HepG2 (cell line): ENCODE results near the gene TMEM184B. TPM values are rescaled to one million over a fixed set of nuclear protein-coding genes. Genes with fewer than 3 reads are reported as not detected.

Source experiments
- CBX2 ChIP-seq, 2 experiments: fragments of 200-600 bp in 1 of 2; sonication (generic); formaldehyde crosslinking in 1 of 2; IDR thresholded peaks; 2 replicates each; pipeline versions ENCODE4 v1.7.0 to v1.8.1; 2018 to 2022; ENCODE audit warnings: low read depth in 2 of 2, low read length in 1 of 2, mild to moderate bottlenecking in 1 of 2, missing genetic modification reagents in 1 of 2
- DR1 ChIP-seq: sonication (generic); formaldehyde crosslinking; IDR thresholded peaks from 2 replicates; pipeline ENCODE4 v1.8.0; 2021; ENCODE audit warnings: mild to moderate bottlenecking, missing genetic modification reagents, inconsistent platforms
- ETV6 ChIP-seq: sonication (generic); formaldehyde crosslinking; conservative IDR thresholded peaks from 2 replicates; pipeline ENCODE4 v1.4.0; 2020; ENCODE audit warnings: missing genetic modification reagents
- KLF13 ChIP-seq: sonication (generic); formaldehyde crosslinking; IDR thresholded peaks from 2 replicates; pipeline ENCODE4 v1.4.0; 2020; ENCODE audit warnings: mild to moderate bottlenecking, missing genetic modification reagents
- PCBP1 ChIP-seq: fragments of 200-400 bp; formaldehyde crosslinking; IDR thresholded peaks from 2 replicates; pipeline ENCODE4 v1.6.1; 2017; ENCODE audit warnings: mild to moderate bottlenecking, low read depth, low read length, borderline replicate concordance
- POLR2A ChIP-seq, 2 experiments: IDR thresholded peaks; 2 replicates each; pipeline ENCODE4 v1.6.1; 2011; ENCODE audit warnings: low read depth in 2 of 2, low read length in 2 of 2, mild to moderate bottlenecking in 1 of 2, moderate library complexity in 1 of 2; ENCODE audit not compliant: insufficient read depth in 1 of 2
- RELA ChIP-seq: sonication (generic); formaldehyde crosslinking; IDR thresholded peaks from 2 replicates; pipeline ENCODE4 v1.4.0; 2020; ENCODE audit warnings: missing genetic modification reagents
- RFX3 ChIP-seq: IDR thresholded peaks from 2 replicates; pipeline ENCODE4 v1.6.1; 2016; ENCODE audit warnings: missing biosample characterization, missing genetic modification reagents
- SMAD3 ChIP-seq: sonication (generic); formaldehyde crosslinking; IDR thresholded peaks from 2 replicates; pipeline ENCODE4 v1.4.0; 2020; ENCODE audit warnings: missing genetic modification reagents
- SNAPC2 ChIP-seq: sonication (generic); formaldehyde crosslinking; IDR thresholded peaks from 2 replicates; pipeline ENCODE4 v1.8.1; 2022; ENCODE audit warnings: mild to moderate bottlenecking, missing genetic modification reagents
- STAG1 ChIP-seq: sonication (generic); formaldehyde crosslinking; IDR thresholded peaks from 2 replicates; pipeline ENCODE4 v1.4.0; 2020; ENCODE audit warnings: missing genetic modification reagents
- THAP11 ChIP-seq: IDR thresholded peaks from 2 replicates; pipeline ENCODE4 v1.6.1; 2016; ENCODE audit warnings: missing biosample characterization, missing genetic modification reagents
- TMF1 ChIP-seq: sonication (generic); formaldehyde crosslinking; IDR thresholded peaks from 2 replicates; pipeline ENCODE4 v1.8.1; 2022; ENCODE audit warnings: low read depth, missing genetic modification reagents
- ZBTB7B ChIP-seq: sonication (generic); formaldehyde crosslinking; IDR thresholded peaks from 2 replicates; pipeline ENCODE4 v1.4.0; 2020; ENCODE audit warnings: missing genetic modification reagents
- ZFAT ChIP-seq: sonication (generic); formaldehyde crosslinking; conservative IDR thresholded peaks from 2 replicates; pipeline ENCODE4 v1.8.1; 2023; ENCODE audit warnings: missing genetic modification reagents, inconsistent platforms
- ZFP91 ChIP-seq: sonication (generic); formaldehyde crosslinking; IDR thresholded peaks from 2 replicates; pipeline ENCODE4 v1.9.0; 2022; ENCODE audit warnings: missing genetic modification reagents, mild to moderate bottlenecking, borderline replicate concordance
- ZNF224 ChIP-seq: sonication (generic); formaldehyde crosslinking; IDR thresholded peaks from 2 replicates; pipeline ENCODE4 v1.5.0; 2020; ENCODE audit warnings: mild to moderate bottlenecking, missing genetic modification reagents
- ZNF343 ChIP-seq: sonication (generic); formaldehyde crosslinking; IDR thresholded peaks from 2 replicates; pipeline ENCODE4 v1.4.0; 2020; ENCODE audit warnings: mild to moderate bottlenecking, missing genetic modification reagents
- ZNF567 ChIP-seq: sonication (generic); formaldehyde crosslinking; IDR thresholded peaks from 2 replicates; pipeline ENCODE4 v1.8.1; 2023; ENCODE audit warnings: mild to moderate bottlenecking, missing genetic modification reagents, borderline replicate concordance
- ZNF670 ChIP-seq: sonication (generic); formaldehyde crosslinking; IDR thresholded peaks from 2 replicates; pipeline ENCODE4 v1.8.0; 2022; ENCODE audit warnings: mild to moderate bottlenecking, missing genetic modification reagents, borderline replicate concordance
- ZNF772 ChIP-seq: sonication (generic); formaldehyde crosslinking; IDR thresholded peaks from 2 replicates; pipeline ENCODE4 v1.5.0; 2020; ENCODE audit warnings: mild to moderate bottlenecking, missing genetic modification reagents
- polyA plus RNA-seq, 8 experiments: library from polyadenylated mRNA; depleted of rRNA in 3 of 8; stranded (reverse) in 7 of 8; unstranded in 1 of 8; fragments of >200 nt; fragmentation: Illumina TruSeq in 4 of 8; extraction: Trizol in 4 of 8; gene quantifications; 2 replicates each; pipeline versions ENCODE4 v1.2.1 to v1.2.3, GENCODE V29; 2011 to 2016; ENCODE audit warnings: low read depth in 4 of 8, missing spikeins in 1 of 8, mixed read lengths in 1 of 8; ENCODE audit not compliant: insufficient read depth in 1 of 8
- total RNA-seq, 5 experiments: library from RNA; depleted of rRNA; stranded (reverse); fragments of >200 nt; fragmentation: Illumina TruSeq; extraction: Trizol; gene quantifications; 2 replicates each; pipeline ENCODE4 v1.2.3, GENCODE V29; 2016; ENCODE audit warnings: low read depth in 1 of 5
- TF ChIP-seq, protein P1 (sequence below): sonication (generic); formaldehyde crosslinking; IDR thresholded peaks from 2 replicates; pipeline ENCODE4 v1.9.0; 2021; ENCODE audit warnings: missing genetic modification reagents, borderline replicate concordance
- TF ChIP-seq, protein P2 (sequence below): sonication (generic); formaldehyde crosslinking; IDR thresholded peaks from 2 replicates; pipeline ENCODE4 v1.4.0; 2020; ENCODE audit warnings: missing genetic modification reagents

The TMEM184B gene
- total and polyA plus RNA-seq, 2 of the 13 experiments (the other 11 are each of a cell fraction or from before 2014, with no cell fraction given): 15.9 to 16.0 TPM

- TF ChIP-seq ZFAT (no peak), PCBP1 (0 out of 2 replicates have a peak, but pooled peaks have one; percentile 42), KLF13 (no peak), POLR2A (IDR thresholded peaks at IDR 0.05; ENCODE audit: insufficient read depth in 1 of 2, low read depth in 2 of 2, low read length in 2 of 2) (no peak), SNAPC2 (CRISPR knock-in tag) (no peak), ZBTB7B (no peak), RELA (CRISPR knock-in tag) (no peak), STAG1 (CRISPR knock-in tag) (no peak; the same call in 1 of the 2 replicates), TMF1 (CRISPR knock-in tag) (peak; percentile 16; the same call in 1 of the 2 replicates), ZNF670 (CRISPR knock-in tag) (peak; percentile 17; the same call in 1 of the 2 replicates), ZNF567 (CRISPR knock-in tag) (no peak; the same call in 1 of the 2 replicates), DR1 (CRISPR knock-in tag) (no peak), ZFP91 (CRISPR knock-in tag) (peak; percentile 67; the same call in 1 of the 2 replicates), ZNF224 (no peak), ZNF343 (no peak), CBX2 (IDR thresholded peaks at IDR 0.05; ENCODE audit: low read depth, low read length) (no peak), CBX2 (CRISPR knock-in tag; IDR thresholded peaks at IDR 0.05; ENCODE audit: low read depth) (no peak), THAP11 (CRISPR knock-in tag) (no peak), RFX3 (CRISPR knock-in tag) (no peak), SMAD3 (CRISPR knock-in tag) (no peak), ETV6 (CRISPR knock-in tag) (no peak), ZNF772 (CRISPR knock-in tag) (0 out of 2 replicates have a peak, but pooled peaks have one; percentile 14)
- TF ChIP-seq, protein P1, sequence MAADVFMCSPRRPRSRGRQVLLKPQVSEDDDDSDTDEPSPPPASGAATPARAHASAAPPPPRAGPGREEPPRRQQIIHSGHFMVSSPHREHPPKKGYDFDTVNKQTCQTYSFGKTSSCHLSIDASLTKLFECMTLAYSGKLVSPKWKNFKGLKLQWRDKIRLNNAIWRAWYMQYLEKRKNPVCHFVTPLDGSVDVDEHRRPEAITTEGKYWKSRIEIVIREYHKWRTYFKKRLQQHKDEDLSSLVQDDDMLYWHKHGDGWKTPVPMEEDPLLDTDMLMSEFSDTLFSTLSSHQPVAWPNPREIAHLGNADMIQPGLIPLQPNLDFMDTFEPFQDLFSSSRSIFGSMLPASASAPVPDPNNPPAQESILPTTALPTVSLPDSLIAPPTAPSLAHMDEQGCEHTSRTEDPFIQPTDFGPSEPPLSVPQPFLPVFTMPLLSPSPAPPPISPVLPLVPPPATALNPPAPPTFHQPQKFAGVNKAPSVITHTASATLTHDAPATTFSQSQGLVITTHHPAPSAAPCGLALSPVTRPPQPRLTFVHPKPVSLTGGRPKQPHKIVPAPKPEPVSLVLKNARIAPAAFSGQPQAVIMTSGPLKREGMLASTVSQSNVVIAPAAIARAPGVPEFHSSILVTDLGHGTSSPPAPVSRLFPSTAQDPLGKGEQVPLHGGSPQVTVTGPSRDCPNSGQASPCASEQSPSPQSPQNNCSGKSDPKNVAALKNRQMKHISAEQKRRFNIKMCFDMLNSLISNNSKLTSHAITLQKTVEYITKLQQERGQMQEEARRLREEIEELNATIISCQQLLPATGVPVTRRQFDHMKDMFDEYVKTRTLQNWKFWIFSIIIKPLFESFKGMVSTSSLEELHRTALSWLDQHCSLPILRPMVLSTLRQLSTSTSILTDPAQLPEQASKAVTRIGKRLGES (CRISPR knock-in tag): peak; percentile 29; the same call in 1 of the 2 replicates
- TF ChIP-seq, protein P2, sequence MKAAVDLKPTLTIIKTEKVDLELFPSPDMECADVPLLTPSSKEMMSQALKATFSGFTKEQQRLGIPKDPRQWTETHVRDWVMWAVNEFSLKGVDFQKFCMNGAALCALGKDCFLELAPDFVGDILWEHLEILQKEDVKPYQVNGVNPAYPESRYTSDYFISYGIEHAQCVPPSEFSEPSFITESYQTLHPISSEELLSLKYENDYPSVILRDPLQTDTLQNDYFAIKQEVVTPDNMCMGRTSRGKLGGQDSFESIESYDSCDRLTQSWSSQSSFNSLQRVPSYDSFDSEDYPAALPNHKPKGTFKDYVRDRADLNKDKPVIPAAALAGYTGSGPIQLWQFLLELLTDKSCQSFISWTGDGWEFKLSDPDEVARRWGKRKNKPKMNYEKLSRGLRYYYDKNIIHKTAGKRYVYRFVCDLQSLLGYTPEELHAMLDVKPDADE: no peak
Observed at GRCh38 chr22:38202437-38203089, 70.2 kb downstream of the TMEM184B start (continued).
